GM23338 (cell line): ENCODE data around the gene ACP3. TPM values are rescaled to one million over a fixed set of nuclear protein-coding genes. Genes with fewer than 3 reads are reported as not detected.

Experiments used
- ATAC-seq: fragments of 200-7000 bp; cut with Tn5 transposase; 3 replicates; pipeline ENCODE4 v1.9.1; 2020
- DNase-seq: peaks from one replicate; pipeline ENCODE4 v3.0.0-alpha.2; 2015; ENCODE audit warnings: low spot score
- H2AFZ ChIP-seq: fragments of 200-600 bp; sonication (generic); 2 replicates; pipeline ENCODE4 v1.8.0; 2016; ENCODE audit warnings: antibody characterized with exemption, mild to moderate bottlenecking, moderate library complexity
- H3F3A ChIP-seq: fragments of 200-600 bp; sonication (generic); replicated peaks from 2 replicates; pipeline ENCODE4 v1.8.0; 2017; ENCODE audit warnings: antibody characterized with exemption, mixed run types, low read depth
- H3K27ac ChIP-seq: fragments of 200-600 bp; sonication (generic); 2 replicates; pipeline ENCODE4 v1.6.1; 2016; ENCODE audit warnings: low read depth
- H3K27me3 ChIP-seq: fragments of 200-600 bp; sonication (generic); 2 replicates; pipeline ENCODE4 v1.8.0; 2016; ENCODE audit warnings: mild to moderate bottlenecking, mixed run types, moderate library complexity; ENCODE audit not compliant: insufficient read depth
- H3K36me3 ChIP-seq: fragments of 200-600 bp; sonication (generic); 2 replicates; pipeline ENCODE4 v1.8.0; 2016; ENCODE audit warnings: mild to moderate bottlenecking; ENCODE audit not compliant: insufficient read depth
- H3K4me1 ChIP-seq: fragments of 200-600 bp; sonication (generic); 2 replicates; pipeline ENCODE4 v1.8.0; 2016; ENCODE audit warnings: mild to moderate bottlenecking, moderate library complexity; ENCODE audit not compliant: insufficient read depth
- H3K4me2 ChIP-seq: fragments of 200-600 bp; sonication (generic); 2 replicates; pipeline ENCODE4 v1.7.1; 2017; ENCODE audit warnings: mixed run types
- H3K4me3 ChIP-seq: fragments of 200-600 bp; sonication (generic); 2 replicates; pipeline ENCODE4 v1.6.1; 2016; ENCODE audit warnings: mixed run types
- H3K79me2 ChIP-seq: fragments of 200-600 bp; sonication (generic); replicated peaks from 2 replicates; pipeline ENCODE4 v1.8.0; 2017; ENCODE audit warnings: mild to moderate bottlenecking; ENCODE audit not compliant: insufficient read depth
- H3K9me2 ChIP-seq: fragments of 200-600 bp; sonication (generic); 2 replicates; pipeline ENCODE4 v1.8.0; 2017; ENCODE audit not compliant: insufficient read depth
- H4K20me1 ChIP-seq: fragments of 200-600 bp; sonication (generic); replicated peaks from 2 replicates; pipeline ENCODE4 v1.8.0; 2017; ENCODE audit warnings: mild to moderate bottlenecking; ENCODE audit not compliant: insufficient read depth
- H3K27ac Mint-ChIP-seq: 2 replicates; pipeline ENCODE4 v1.8.0; 2020; ENCODE audit warnings: inconsistent platforms, mild to moderate bottlenecking, moderate library complexity, mixed read lengths
- H3K27me3 Mint-ChIP-seq: 3 replicates; pipeline ENCODE4 v1.8.0; 2022; ENCODE audit warnings: low read depth, mild to moderate bottlenecking, moderate library complexity, mixed read lengths, inconsistent platforms; ENCODE audit not compliant: insufficient read depth, poor library complexity
- H3K36me3 Mint-ChIP-seq: 3 replicates; pipeline ENCODE4 v1.8.0; 2021; ENCODE audit warnings: low read depth, mild to moderate bottlenecking, inconsistent platforms, moderate library complexity, mixed read lengths
- H3K4me1 Mint-ChIP-seq: 3 replicates; pipeline ENCODE4 v1.8.0; 2020; ENCODE audit warnings: mild to moderate bottlenecking, inconsistent platforms, mixed read lengths
- H3K4me3 Mint-ChIP-seq: 3 replicates; pipeline ENCODE4 v1.8.0; 2021; ENCODE audit warnings: moderate library complexity, mild to moderate bottlenecking, inconsistent platforms, mixed read lengths
- H3K9me3 Mint-ChIP-seq: 3 replicates; pipeline ENCODE4 v1.8.0; 2020; ENCODE audit warnings: moderate library complexity, mild to moderate bottlenecking, inconsistent platforms, mixed read lengths
- CREB1 ChIP-seq: fragments of 250-450 bp; sonication (Bioruptor Pico); IDR thresholded peaks from 2 replicates; pipeline ENCODE4 v1.5.0; 2020; ENCODE audit warnings: low read depth, mild to moderate bottlenecking, moderate library complexity
- EZH2phosphoT487 ChIP-seq: fragments of 200-600 bp; sonication (generic); IDR thresholded peaks from one replicate; pipeline ENCODE4 v1.8.1; 2018; ENCODE audit warnings: antibody characterized with exemption; ENCODE audit not compliant: unreplicated experiment
- JUNB ChIP-seq: IDR thresholded peaks from one replicate; pipeline ENCODE4 v1.6.1; 2016; ENCODE audit warnings: antibody characterized with exemption; ENCODE audit not compliant: unreplicated experiment
- NANOG ChIP-seq: IDR thresholded peaks from 2 replicates; pipeline ENCODE4 v1.6.1; 2016; ENCODE audit warnings: antibody characterized with exemption, borderline replicate concordance
- POLR2AphosphoS5 ChIP-seq: IDR thresholded peaks from 2 replicates; pipeline ENCODE4 v1.6.1; 2016; ENCODE audit warnings: antibody characterized with exemption, low read depth
- STAT1 ChIP-seq: IDR thresholded peaks from one replicate; pipeline ENCODE4 v1.6.1; 2016; ENCODE audit warnings: antibody characterized with exemption; ENCODE audit not compliant: unreplicated experiment
- ZNF114 ChIP-seq: fragments of 250-450 bp; sonication (Bioruptor Pico); IDR thresholded peaks from 2 replicates; pipeline ENCODE4 v1.5.0; 2020; ENCODE audit warnings: mild to moderate bottlenecking, moderate library complexity
- polyA plus RNA-seq: library from polyadenylated mRNA; unstranded; fragments of >200 nt; fragmentation: Nextera tagmentation; extraction: Ambion mirVana; gene quantifications from 2 replicates; pipeline ENCODE4 v1.2.1, GENCODE V29; 2016
- total RNA-seq: library from RNA; depleted of rRNA; stranded (reverse); fragments of >200 nt; shearing (Covaris generic); gene quantifications from 2 replicates; pipeline ENCODE4 v1.2.3, GENCODE V29; 2014
- TF ChIP-seq, protein P1 (sequence below): IDR thresholded peaks from 2 replicates; pipeline ENCODE4 v1.6.1; 2016; ENCODE audit warnings: antibody characterized with exemption
- TF ChIP-seq, protein P2 (sequence below), 2 experiments: fragments of 200-600 bp in 1 of 2; sonication (generic) in 1 of 2; conservative IDR thresholded peaks; 2 replicates each; pipeline versions ENCODE4 v1.5.1 to v1.6.1; 2016 to 2017; ENCODE audit warnings: antibody characterized with exemption in 2 of 2, low read depth in 2 of 2, mild to moderate bottlenecking in 2 of 2, moderate library complexity in 1 of 2
- TF ChIP-seq, protein P3 (sequence below): IDR thresholded peaks from one replicate; pipeline ENCODE4 v1.6.1; 2018; ENCODE audit warnings: antibody characterized with exemption; ENCODE audit not compliant: unreplicated experiment

Gene ACP3
- total and polyA plus RNA-seq, 2 experiments from 2014 or later: 1.1 to 3.5 TPM

DNA sequence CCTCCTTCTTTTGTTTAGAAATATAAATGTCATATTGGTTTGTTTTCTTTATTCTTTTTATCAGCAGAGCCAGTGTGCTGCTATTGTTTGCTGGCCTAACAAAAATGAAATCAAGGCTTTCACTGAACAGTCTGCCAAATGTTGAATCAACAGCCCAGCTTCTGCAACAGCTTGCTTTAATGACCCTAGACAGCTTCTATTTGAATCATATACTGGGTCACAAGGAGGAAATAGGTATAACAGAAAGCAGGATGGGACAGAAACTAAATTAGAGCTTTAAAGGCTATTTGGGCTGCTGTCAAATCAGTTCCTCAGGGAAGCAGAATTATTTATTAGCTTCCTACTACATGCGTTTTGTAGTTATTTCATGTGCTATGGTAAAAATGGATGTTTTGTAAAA, 88.0 kb downstream of the ACP3 start (continued):
- TF ChIP-seq JUNB (no peak), POLR2AphosphoS5 (no peak), EZH2phosphoT487 (no peak), ZNF114 (CRISPR knock-in tag) (no peak), CREB1 (no peak)
- TF ChIP-seq, protein P1, sequence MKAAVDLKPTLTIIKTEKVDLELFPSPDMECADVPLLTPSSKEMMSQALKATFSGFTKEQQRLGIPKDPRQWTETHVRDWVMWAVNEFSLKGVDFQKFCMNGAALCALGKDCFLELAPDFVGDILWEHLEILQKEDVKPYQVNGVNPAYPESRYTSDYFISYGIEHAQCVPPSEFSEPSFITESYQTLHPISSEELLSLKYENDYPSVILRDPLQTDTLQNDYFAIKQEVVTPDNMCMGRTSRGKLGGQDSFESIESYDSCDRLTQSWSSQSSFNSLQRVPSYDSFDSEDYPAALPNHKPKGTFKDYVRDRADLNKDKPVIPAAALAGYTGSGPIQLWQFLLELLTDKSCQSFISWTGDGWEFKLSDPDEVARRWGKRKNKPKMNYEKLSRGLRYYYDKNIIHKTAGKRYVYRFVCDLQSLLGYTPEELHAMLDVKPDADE: no peak
- TF ChIP-seq, protein P2, sequence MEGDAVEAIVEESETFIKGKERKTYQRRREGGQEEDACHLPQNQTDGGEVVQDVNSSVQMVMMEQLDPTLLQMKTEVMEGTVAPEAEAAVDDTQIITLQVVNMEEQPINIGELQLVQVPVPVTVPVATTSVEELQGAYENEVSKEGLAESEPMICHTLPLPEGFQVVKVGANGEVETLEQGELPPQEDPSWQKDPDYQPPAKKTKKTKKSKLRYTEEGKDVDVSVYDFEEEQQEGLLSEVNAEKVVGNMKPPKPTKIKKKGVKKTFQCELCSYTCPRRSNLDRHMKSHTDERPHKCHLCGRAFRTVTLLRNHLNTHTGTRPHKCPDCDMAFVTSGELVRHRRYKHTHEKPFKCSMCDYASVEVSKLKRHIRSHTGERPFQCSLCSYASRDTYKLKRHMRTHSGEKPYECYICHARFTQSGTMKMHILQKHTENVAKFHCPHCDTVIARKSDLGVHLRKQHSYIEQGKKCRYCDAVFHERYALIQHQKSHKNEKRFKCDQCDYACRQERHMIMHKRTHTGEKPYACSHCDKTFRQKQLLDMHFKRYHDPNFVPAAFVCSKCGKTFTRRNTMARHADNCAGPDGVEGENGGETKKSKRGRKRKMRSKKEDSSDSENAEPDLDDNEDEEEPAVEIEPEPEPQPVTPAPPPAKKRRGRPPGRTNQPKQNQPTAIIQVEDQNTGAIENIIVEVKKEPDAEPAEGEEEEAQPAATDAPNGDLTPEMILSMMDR (conservative IDR thresholded peaks at IDR 0.05; ENCODE audit: low read depth in 2 of 2): no peak

DNA sequence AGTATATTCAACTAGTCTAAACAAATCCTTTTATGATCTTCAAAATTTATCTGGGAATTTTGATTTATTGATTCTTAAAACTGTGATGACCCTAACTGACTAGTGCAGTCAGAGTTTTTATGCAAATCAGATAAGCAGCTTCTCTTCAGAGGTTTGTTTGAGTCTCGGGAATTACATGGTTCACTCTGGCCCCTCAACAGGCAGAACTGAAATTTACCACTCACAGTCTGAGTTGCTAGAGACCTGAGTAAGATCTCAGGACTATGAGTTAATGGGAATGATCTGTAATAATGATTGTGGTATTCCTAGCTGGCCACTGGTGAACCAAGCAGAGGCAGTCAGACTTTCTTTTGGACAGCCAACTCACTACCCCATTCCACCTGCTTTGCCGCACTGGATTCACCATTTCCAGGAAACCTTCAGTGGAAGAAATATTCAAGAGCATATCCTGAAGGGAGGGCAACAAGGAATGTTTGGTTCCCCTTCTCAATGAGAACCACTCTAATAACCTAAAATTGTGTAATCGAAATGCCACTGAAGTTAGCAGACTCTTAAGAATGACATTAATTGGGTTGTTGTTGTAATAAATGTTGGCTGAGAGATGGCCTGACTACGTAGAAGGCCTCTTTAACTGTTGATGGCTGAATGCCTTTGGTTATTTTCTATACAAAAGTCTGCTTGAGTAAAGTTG, 88.5 kb downstream of the ACP3 start:
- Histone ChIP-seq H3K27ac (no peak overlapping the region), H3K4me3 (no peak overlapping the region), H3F3A (no peaks in the 10 kb centered on the region), H3K4me2 (no peak overlapping the region), H2AFZ (no peak overlapping the region), H3K27me3 (no peaks in the 10 kb centered on the region), H3K79me2 (no peaks in the 10 kb centered on the region), H4K20me1 (no peaks in the 10 kb centered on the region), H3K4me1 (no peaks in the 10 kb centered on the region), H3K9me2 (no peaks in the 10 kb centered on the region), H3K36me3 (no peaks in the 10 kb centered on the region)
- Mint-ChIP-seq H3K27ac (no peak overlapping the region), H3K4me1 (no peaks in the 10 kb centered on the region), H3K4me3 (no peak overlapping the region), H3K27me3 (no peaks in the 10 kb centered on the region), H3K9me3 (no peaks in the 10 kb centered on the region), H3K36me3 (no peaks in the 10 kb centered on the region)
- no peak for TF ChIP-seq STAT1
- TF ChIP-seq, protein P3, sequence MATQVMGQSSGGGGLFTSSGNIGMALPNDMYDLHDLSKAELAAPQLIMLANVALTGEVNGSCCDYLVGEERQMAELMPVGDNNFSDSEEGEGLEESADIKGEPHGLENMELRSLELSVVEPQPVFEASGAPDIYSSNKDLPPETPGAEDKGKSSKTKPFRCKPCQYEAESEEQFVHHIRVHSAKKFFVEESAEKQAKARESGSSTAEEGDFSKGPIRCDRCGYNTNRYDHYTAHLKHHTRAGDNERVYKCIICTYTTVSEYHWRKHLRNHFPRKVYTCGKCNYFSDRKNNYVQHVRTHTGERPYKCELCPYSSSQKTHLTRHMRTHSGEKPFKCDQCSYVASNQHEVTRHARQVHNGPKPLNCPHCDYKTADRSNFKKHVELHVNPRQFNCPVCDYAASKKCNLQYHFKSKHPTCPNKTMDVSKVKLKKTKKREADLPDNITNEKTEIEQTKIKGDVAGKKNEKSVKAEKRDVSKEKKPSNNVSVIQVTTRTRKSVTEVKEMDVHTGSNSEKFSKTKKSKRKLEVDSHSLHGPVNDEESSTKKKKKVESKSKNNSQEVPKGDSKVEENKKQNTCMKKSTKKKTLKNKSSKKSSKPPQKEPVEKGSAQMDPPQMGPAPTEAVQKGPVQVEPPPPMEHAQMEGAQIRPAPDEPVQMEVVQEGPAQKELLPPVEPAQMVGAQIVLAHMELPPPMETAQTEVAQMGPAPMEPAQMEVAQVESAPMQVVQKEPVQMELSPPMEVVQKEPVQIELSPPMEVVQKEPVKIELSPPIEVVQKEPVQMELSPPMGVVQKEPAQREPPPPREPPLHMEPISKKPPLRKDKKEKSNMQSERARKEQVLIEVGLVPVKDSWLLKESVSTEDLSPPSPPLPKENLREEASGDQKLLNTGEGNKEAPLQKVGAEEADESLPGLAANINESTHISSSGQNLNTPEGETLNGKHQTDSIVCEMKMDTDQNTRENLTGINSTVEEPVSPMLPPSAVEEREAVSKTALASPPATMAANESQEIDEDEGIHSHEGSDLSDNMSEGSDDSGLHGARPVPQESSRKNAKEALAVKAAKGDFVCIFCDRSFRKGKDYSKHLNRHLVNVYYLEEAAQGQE: no peak
- TF ChIP-seq NANOG: no peak
- no peak for TF ChIP-seq JUNB
- no peak for TF ChIP-seq EZH2phosphoT487
- TF ChIP-seq, protein P2 (conservative IDR thresholded peaks at IDR 0.05; ENCODE audit: low read depth in 2 of 2): no peak
- ATAC-seq (no peak), DNase-seq (no peak)
